Activated CD8-positive, alpha-beta T cell treated with anti-CD3 and anti-CD28 coated beads, Interleukin-2, amount 10 ng/mL, durations not matched to agents 7 days and 5 days (primary cell): ENCODE results near the gene MSH5. TPM values are rescaled to one million over a fixed set of nuclear protein-coding genes. Genes with fewer than 3 reads are reported as not detected.

Experiments used
- ATAC-seq: fragments of 150-1000 bp; cut with Tn5 transposase; one replicate; pipeline ENCODE4 v1.10.0; 2021; ENCODE audit warnings: moderate library complexity
- CTCF ChIA-PET: fragments of 350-600 bp; sonication (Branson Sonifier 250); formaldehyde crosslinking; loops from one replicate; lab custom pipeline; 2021; ENCODE audit warnings: antibody characterized with exemption; lab: Charles Lee
- POLR2A ChIA-PET: fragments of 350-600 bp; sonication (Branson Sonifier 250); formaldehyde crosslinking; loops from one replicate; lab custom pipeline; 2021; ENCODE audit warnings: antibody characterized with exemption; lab: Charles Lee
- DNase-seq: peaks from one replicate; pipeline ENCODE4 v3.0.0-alpha.2; 2020
- H3K27ac Mint-ChIP-seq: one replicate; pipeline ENCODE4 v1.8.0; 2021; ENCODE audit warnings: mild to moderate bottlenecking, mixed read lengths
- H3K27me3 Mint-ChIP-seq: one replicate; pipeline ENCODE4 v1.8.0; 2021; ENCODE audit warnings: low read depth, mixed read lengths
- H3K36me3 Mint-ChIP-seq: one replicate; pipeline ENCODE4 v1.8.0; 2021; ENCODE audit warnings: low read depth, mixed read lengths
- H3K4me1 Mint-ChIP-seq: one replicate; pipeline ENCODE4 v1.8.0; 2021; ENCODE audit warnings: low read depth, mixed read lengths
- H3K4me3 Mint-ChIP-seq: one replicate; pipeline ENCODE4 v1.8.0; 2021; ENCODE audit warnings: mild to moderate bottlenecking, mixed read lengths
- H3K9me3 Mint-ChIP-seq: one replicate; pipeline ENCODE4 v1.8.0; 2022; ENCODE audit warnings: mixed read lengths; ENCODE audit not compliant: insufficient read depth
- total RNA-seq, 2 experiments: library from RNA; stranded (reverse); gene quantifications; one replicate each; pipeline ENCODE4 v1.2.3, GENCODE V29; 2021

MSH5 gene
- total RNA-seq, 2 experiments from 2014 or later, result 64.8 to 73.6 TPM

GRCh38 chr6:31723245-31723979, 16.4 kb upstream of the MSH5 start, which contains the start of gene MPIG6B:
Gene MPIG6B, plus strand, starts transcription at chr6:31723373. Its CDS starts 11 bp downstream, at chr6:31723384.
- POLR2A ChIA-PET, result interaction anchor here (1.0 to 3.5 kb wide), 3 partner anchors 12 to 17 kb away, joined by 3 to 14 read pairs (median 9); partner anchors contain the start of gene MSH5
- CTCF ChIA-PET, result interaction anchor here (0.8 to 2.4 kb wide), 3 partner anchors 9 to 107 kb away, joined by 3 to 7 read pairs (median 4); no protein-coding TSS in a partner anchor
- Mint-ChIP-seq H3K27me3 (peaks cover 8% of the 10 kb centered on the region), H3K9me3 (no peaks in the 10 kb centered on the region), H3K4me1 (peaks cover 43% of the 10 kb centered on the region), H3K27ac (peak within 1 kb of the TSS; percentile 85), H3K4me3 (peak within 1 kb of the TSS; percentile 25), H3K36me3 (peaks cover 24% of the 10 kb centered on the region)
- ATAC-seq, result no peak
- peak; percentile 39 for DNase-seq

DNA sequence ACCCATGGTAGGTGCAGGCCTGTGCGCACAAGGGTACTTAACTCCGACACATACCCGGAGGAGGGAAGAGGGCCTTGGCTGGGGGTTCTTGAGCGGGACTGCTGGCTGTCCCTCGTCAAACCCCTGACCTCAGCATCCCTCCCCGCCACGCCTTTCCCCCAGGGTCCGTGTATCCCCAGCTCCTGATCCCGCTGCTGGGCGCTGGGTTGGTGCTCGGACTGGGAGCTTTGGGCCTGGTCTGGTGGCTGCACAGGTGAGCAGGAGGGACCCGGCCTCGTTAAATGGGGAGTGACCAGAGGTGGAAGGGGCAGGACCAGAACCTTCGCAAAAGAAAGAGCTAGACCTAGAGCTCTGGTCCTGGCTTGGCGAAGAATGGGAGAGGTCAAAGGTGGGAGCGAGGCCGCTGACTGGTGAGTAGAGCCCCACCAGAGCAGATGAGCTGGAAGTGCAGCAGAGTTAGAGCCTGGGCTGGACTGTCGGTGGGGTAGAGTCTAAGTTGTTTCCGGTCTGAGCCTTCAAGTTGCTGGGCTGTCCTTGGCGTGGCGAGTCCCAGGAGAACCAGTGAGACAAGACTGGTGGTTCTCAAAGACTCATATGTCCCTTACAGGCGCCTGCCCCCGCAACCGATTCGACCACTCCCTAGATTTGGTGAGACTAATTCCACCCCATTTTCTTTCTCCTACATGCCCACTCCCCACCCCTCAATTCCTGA, 15.7 kb upstream of the MSH5 start:
- H3K27me3 Mint-ChIP-seq, result peaks cover 8% of the 10 kb centered on the region

GRCh38 chr6:31725502-31726350, 14.1 kb upstream of the MSH5 start:
- Mint-ChIP-seq H3K36me3 (peaks cover 44% of the 10 kb centered on the region), H3K4me3 (no peak overlapping the region), H3K4me1 (peaks cover 65% of the 10 kb centered on the region), H3K9me3 (no peaks in the 10 kb centered on the region), H3K27me3 (peaks cover 3% of the 10 kb centered on the region), H3K27ac (peak overlapping the region; percentile 31)
- DNase-seq, result no peak
- CTCF ChIA-PET, result interaction anchor here (1.1 to 2.8 kb wide), 5 partner anchors 12 to 70 kb away, joined by 3 to 18 read pairs (median 6); partner anchors contain the start of genes ABHD16A, CLIC1, LY6G5C and MSH5
- POLR2A ChIA-PET, result interaction anchor here (0.7 to 7.2 kb wide), 3 partner anchors 9 to 73 kb away, joined by 4 to 83 read pairs (median 5); partner anchors contain the start of genes BAG6 and MSH5
- no peak for ATAC-seq

More for the DNA sequence above, 15.7 kb upstream of the MSH5 start:
- peak overlapping the region; percentile 25 for H3K4me3 Mint-ChIP-seq
- peaks cover 51% of the 10 kb centered on the region for H3K4me1 Mint-ChIP-seq
- H3K27ac Mint-ChIP-seq, result peak overlapping the region; percentile 56
- H3K9me3 Mint-ChIP-seq, result no peaks in the 10 kb centered on the region
- no peak for DNase-seq
- H3K36me3 Mint-ChIP-seq, result peaks cover 30% of the 10 kb centered on the region
- ChIA-PET POLR2A (interaction anchor here (0.7 to 3.5 kb wide), 5 partner anchors 11 to 82 kb away, joined by 3 to 14 read pairs (median 4); partner anchors contain the start of gene MSH5), CTCF (interaction anchor here (0.9 to 2.4 kb wide), 3 partner anchors 46 to 107 kb away, joined by 4 to 7 read pairs (median 5); no protein-coding TSS in a partner anchor)
- ATAC-seq, result no peak

DNA sequence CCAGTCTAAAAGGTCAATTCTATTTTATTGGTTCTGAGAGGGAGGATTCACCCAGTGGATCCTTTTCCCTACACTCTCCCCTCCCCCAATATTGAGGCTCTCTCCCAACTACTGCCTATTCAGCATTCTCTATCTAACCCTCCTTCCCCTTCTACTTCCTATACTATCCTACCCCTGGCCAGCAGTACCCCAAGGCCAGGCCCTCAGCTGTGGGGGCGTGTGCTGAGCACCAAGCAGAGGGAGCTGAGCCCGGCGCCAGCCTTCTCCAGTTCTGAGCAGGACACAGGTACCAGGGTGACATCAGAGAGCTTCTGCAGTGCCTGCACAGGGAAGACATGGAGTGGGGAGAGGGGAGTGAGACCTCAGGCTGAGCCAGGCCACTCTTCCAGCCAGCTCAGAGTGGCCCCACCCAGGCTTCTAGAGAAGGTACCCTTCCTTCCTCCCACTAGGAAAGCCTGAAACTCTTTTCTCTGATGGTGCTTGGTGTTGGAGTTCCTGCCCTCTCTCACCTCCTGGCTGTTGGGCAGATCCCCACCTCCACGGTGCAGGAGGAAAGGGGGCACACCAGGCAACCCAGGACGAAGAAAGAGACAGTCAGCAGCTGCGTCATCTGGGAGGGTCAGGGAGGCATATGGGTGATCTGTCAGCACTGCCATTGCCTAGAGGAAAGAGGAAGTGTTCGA, 12.6 kb upstream of the MSH5 start:
- no peak for DNase-seq
- POLR2A ChIA-PET, result interaction anchor here (0.7 to 7.2 kb wide), 2 partner anchors 12 to 42 kb away, joined by 3 to 83 read pairs; partner anchors contain the start of gene MSH5
- Mint-ChIP-seq H3K4me1 (peaks cover 75% of the 10 kb centered on the region), H3K9me3 (no peaks in the 10 kb centered on the region), H3K27ac (peak overlapping the region; percentile 84), H3K27me3 (no peaks in the 10 kb centered on the region), H3K36me3 (peaks cover 58% of the 10 kb centered on the region), H3K4me3 (peak overlapping the region; percentile 66)
- CTCF ChIA-PET, result interaction anchor here (0.6 to 4.9 kb wide), 9 partner anchors 11 to 103 kb away, joined by 3 to 29 read pairs (median 3); partner anchors contain the start of genes ABHD16A, CLIC1, LSM2 and LY6G5C
- peak; percentile 29 for ATAC-seq

DNA sequence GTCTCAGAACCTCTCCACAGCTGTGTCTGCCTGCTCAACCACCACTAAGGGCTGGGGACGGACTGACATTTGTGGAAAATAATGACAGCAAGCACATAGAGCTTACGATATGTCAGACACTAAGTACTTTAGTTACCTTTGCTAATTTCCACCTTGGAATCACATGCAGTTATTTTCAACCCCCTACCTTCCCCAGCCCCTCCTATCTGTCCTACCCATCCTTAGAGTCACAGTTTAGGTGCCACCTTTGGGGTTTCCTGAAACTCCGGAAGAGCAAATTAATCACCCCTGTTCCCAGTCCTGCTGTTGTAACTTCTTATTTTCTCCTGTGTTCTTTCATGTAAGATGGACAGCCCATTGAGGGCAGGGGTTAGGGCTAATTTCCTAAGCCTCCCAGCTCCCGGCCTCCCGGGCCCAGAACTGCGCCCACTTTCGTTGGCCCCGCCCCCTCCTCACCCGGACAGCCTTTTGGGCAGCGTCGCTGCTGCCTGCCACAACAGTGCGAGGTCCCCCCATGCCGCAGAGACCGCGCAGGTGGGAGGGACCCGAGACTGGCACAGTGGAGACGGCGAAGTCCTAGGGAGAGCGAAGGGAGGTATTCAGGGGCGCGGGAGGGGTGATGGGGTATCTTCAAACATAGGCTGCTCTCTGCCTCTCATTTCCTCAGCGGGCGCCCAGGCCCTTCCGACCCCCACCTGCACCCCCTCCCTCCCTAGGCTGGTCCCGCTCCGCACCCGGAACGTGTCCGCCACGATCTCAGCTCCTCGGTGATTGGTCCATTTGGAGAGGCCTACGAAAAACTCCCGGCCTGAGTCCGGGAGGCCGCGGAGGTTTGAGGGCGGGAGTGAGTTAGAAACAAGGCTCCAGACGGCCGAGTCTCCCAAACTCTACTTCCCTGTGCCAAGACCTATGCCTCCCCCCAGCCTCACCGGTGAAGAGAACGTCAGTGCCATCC, 11.8 kb upstream of the MSH5 start:
- POLR2A ChIA-PET, result interaction anchor here (0.7 to 7.2 kb wide), 3 partner anchors 11 to 135 kb away, joined by 3 to 83 read pairs (median 3); partner anchors contain the start of genes MSH5 and NEU1
- Mint-ChIP-seq H3K27ac (peak overlapping the region; percentile 84), H3K27me3 (no peaks in the 10 kb centered on the region), H3K4me3 (peak overlapping the region; percentile 95), H3K9me3 (no peaks in the 10 kb centered on the region), H3K4me1 (peaks cover 76% of the 10 kb centered on the region), H3K36me3 (peaks cover 61% of the 10 kb centered on the region)
- DNase-seq (peak; percentile 40), ATAC-seq (no peak)
- CTCF ChIA-PET, result interaction anchor here (0.8 to 4.9 kb wide), 8 partner anchors 10 to 102 kb away, joined by 3 to 29 read pairs (median 6); partner anchors contain the start of genes ABHD16A, CLIC1, LSM2 and LY6G5C

GRCh38 chr6:31728767-31729514, 10.9 kb upstream of the MSH5 start, which contains the start of gene DDAH2:
Gene DDAH2, minus strand, starts transcription at chr6:31729299. Its CDS starts 138 bp downstream, at chr6:31729161.
- Mint-ChIP-seq H3K27ac (peak within 1 kb of the TSS; percentile 90), H3K4me3 (peak within 1 kb of the TSS; percentile 95), H3K4me1 (peaks cover 76% of the 10 kb centered on the region), H3K9me3 (no peaks in the 10 kb centered on the region), H3K27me3 (no peaks in the 10 kb centered on the region), H3K36me3 (peaks cover 70% of the 10 kb centered on the region)
- peak; percentile 38 for ATAC-seq
- POLR2A ChIA-PET, result interaction anchor here (0.8 to 7.2 kb wide), 7 partner anchors 8 to 134 kb away, joined by 3 to 83 read pairs (median 4); partner anchors contain the start of genes HSPA1L, LY6G6C, MSH5 and NEU1
- no peak for DNase-seq
- CTCF ChIA-PET, result interaction anchor here (0.6 to 4.9 kb wide), 18 partner anchors 9 to 103 kb away, joined by 3 to 38 read pairs (median 6); partner anchors contain the start of genes ABHD16A, CLIC1, HSPA1B and LSM2

DNA sequence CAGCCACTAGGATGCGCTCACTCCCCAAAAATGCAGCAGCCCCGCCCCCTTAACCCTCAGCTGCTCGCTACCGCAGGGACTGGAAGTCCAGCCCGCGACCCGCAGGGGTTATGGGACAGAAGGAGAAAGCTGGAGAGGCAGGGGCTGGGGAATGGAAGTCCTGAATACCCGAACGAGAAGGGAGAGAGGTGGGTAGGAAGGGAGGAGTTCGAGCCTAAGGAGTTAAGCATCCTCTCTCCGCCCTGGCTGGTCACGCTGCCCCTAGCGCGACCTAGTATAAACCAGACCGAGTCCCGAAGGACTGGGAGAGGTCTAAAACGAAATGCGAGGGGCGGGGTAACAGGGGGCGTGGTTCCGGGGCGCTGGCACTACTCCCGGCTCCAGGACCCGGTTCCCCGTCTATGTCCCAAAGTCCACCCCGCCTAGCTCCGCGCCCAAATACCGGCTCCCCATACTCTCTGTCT, 10.3 kb upstream of the MSH5 start:
- no peaks in the 10 kb centered on the region for H3K9me3 Mint-ChIP-seq
- CTCF ChIA-PET, result interaction anchor here (0.6 to 4.9 kb wide), 17 partner anchors 10 to 103 kb away, joined by 3 to 38 read pairs (median 6); partner anchors contain the start of genes ABHD16A, HSPA1B, LSM2 and LY6G6D
- ATAC-seq (peak; percentile 67), DNase-seq (peak; percentile 88)
- H3K4me1 Mint-ChIP-seq, result peaks cover 81% of the 10 kb centered on the region
- H3K4me3 Mint-ChIP-seq, result peak overlapping the region; percentile 95
- H3K27me3 Mint-ChIP-seq, result no peaks in the 10 kb centered on the region
- POLR2A ChIA-PET, result interaction anchor here (0.7 to 7.2 kb wide), 9 partner anchors 9 to 133 kb away, joined by 3 to 83 read pairs (median 4); partner anchors contain the start of genes BAG6, HSPA1L, LY6G6C and MSH5
- H3K27ac Mint-ChIP-seq, result peak overlapping the region; percentile 90
- H3K36me3 Mint-ChIP-seq, result peaks cover 76% of the 10 kb centered on the region

GRCh38 chr6:31729979-31730630, 9.7 kb upstream of the MSH5 start:
- Mint-ChIP-seq H3K4me3 (peak overlapping the region; percentile 95), H3K27me3 (no peaks in the 10 kb centered on the region), H3K9me3 (no peaks in the 10 kb centered on the region), H3K27ac (peak overlapping the region; percentile 90), H3K4me1 (peaks cover 81% of the 10 kb centered on the region), H3K36me3 (peaks cover 82% of the 10 kb centered on the region)
- ATAC-seq (peak; percentile 57), DNase-seq (peak; percentile 75)
- CTCF ChIA-PET, result interaction anchor here (0.6 to 4.9 kb wide), 18 partner anchors 9 to 102 kb away, joined by 3 to 38 read pairs (median 6); partner anchors contain the start of genes ABHD16A, HSPA1B, LSM2 and LY6G6D
- POLR2A ChIA-PET, result interaction anchor here (0.7 to 7.2 kb wide), 9 partner anchors 9 to 133 kb away, joined by 3 to 83 read pairs (median 4); partner anchors contain the start of genes BAG6, HSPA1L, LY6G6C and MSH5
